ENCODE measurements around the gene CNTN5.

GRCh38 chr11:100188137-100188783 is 1167.5 kb downstream of the CNTN5 start:
- TF ChIP-seq POLR2A (IDR thresholded peaks at IDR 0.05) (no peak), POLR2AphosphoS5 (IDR thresholded peaks at IDR 0.05) (no peak), CTCF (IDR thresholded peaks at IDR 0.05) (no peak)

Data from suprapubic skin (tissue), 4 donors.